ENCODE data around the gene SHISA7.

Gene SHISA7

DNA sequence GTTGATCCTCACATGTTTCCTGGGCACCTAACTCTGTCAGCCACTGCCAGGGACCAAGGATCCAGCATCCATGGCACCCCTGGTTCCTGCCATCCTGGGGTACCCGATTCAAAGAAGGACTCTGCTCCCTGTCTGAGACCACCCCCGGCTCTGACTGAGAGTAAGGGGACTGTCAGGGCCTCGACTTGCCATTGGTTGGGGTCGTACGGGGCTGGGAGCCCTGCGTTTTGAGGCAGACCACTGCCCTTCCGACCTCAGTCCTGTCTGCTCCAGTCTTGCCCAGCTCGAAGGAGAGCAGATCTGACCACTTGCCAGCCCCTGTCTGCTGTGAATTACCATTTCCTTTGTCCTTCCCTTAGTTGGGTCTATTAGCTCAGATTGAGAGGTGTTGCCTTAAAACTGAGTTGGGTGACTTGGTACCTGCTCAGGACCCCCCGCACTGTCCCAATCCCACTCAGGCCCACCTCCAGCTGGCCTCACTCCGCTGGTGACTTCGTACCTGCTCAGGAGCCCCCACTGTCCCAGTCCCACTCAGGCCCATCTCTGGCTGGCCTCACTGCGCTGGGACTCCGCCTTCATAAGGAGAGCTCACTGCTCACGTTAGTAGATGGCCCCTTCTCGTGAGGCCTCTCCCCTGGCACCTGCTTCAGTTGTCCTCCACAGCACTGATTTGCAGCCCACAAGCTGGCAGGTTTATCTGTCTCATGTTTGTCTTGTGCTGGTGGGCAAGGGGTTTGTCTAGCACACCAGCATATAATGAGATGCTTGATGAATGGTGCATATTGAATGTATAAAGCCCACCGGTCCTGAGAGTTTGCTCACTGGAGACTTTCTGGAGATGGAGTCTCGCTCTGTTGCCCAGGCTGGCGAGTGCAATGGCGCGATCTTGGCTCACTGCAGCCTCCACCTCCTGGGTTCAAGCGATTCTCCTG lies 53.4 kb downstream of the SHISA7 start:
- ATAC-seq (no peak), DNase-seq (no peak)

GRCh38 chr19:55387736-55388497 lies 55.2 kb downstream of the SHISA7 start:
- ATAC-seq, result no peak
- no peak for DNase-seq

- DNase-seq (no peak), ATAC-seq (no peak)
Measured at GRCh38 chr19:55386493-55386971, 56.6 kb downstream of the SHISA7 start.

- DNase-seq (peak; percentile 98), ATAC-seq (peak; percentile 63)
Measured at GRCh38 chr19:55385724-55386492, 57.2 kb downstream of the SHISA7 start, which contains the start of gene RPL28. RPL28 (plus strand) TSS chr19:55385932; CDS start chr19:55386358, 426 bp downstream.

- ATAC-seq, result peak; percentile 81
- peak; percentile 96 for DNase-seq
Measured at GRCh38 chr19:55384920-55385723, 58.0 kb downstream of the SHISA7 start.

DNA sequence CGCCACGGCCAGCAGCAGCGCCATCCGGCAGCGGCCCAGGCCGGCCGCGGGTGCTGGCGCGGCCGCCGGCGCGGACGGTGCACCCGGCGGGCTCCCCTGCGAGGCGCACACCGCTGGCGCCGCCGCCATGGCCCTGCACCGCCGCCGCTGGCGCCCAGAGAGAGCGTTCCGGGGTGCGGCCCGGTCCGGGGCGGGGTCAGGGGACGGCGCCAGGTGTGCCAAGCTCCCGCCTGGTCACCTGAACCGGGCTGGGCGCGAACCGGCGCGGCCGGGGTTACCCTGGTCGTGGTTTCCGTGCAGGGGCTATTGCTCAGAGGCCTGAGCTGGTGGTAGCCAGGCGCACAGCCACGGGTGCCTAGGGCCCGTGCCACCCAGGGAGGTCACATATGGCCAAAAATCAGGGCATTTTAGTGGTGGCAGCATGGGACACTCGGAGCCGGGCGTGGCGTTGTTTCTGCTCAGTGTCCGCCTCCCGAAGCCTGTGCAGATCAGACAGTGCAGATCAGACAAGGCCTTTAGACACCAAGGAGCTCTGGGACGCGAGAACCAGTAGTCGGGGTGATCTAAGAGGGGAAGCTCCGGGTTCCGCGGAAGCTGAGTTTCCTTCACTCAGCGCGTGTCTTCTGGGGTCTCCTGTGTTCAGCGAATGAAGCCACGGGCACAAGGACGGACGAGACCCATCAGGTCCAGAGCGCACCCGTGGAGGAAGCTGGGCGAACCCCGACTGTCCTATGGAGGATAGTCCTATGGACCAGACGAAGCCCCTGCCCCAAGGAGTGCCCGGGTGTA lies 58.8 kb downstream of the SHISA7 start, which contains the start of gene TMEM238:
Gene TMEM238 (minus strand): TSS at position 162 of the 789 bp plus-strand sequence. CDS start 33 bp downstream, at position 129.
- DNase-seq (peak; percentile 64), ATAC-seq (peak; percentile 4)

DNA sequence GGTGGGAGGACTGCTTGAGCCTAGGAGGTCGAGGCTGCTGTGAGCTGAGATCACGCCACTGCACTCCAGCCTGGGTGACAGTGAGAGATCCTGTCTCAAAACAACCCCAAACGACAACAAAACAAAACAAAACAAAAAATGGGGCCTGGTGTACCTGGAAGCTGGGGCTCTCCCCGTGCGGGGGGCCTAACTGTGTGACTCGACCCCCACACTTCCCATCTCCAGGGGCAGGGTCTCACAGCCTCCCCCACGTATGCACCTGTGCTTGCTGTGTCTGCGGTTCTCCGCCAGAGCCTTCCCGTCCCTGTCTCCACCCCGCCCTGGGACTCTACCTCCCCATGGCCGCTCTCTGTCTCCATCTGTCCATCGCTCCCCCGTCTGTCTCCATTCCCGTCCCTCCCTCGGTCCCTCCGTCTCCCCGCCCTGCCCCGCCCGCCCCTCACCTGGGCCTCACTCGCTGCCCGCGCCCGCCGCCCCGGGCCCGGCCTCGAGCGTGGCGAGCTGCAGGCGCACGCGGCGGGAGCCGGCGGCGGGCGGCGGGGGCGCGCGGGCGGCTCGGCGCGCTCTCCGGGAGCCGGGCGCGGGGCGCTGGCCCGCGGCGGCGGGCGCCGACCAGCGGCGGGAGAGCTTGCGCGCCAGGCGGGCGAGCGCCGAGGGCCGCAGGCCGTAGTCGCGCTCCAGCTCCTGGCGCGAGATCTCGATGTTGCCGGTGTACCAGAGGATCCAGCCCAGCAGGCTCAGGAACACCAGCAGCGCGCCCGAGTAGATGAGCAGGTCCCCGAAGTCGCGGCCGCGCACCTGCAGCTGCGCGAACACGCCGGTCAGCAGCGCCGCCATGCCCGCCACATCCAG lies 59.6 kb downstream of the SHISA7 start:
- peak; percentile 12 for ATAC-seq
- peak; percentile 62 for DNase-seq

- ATAC-seq, result no peak
- DNase-seq, result no peak
Measured at GRCh38 chr19:55382522-55383054, 60.5 kb downstream of the SHISA7 start.

DNA sequence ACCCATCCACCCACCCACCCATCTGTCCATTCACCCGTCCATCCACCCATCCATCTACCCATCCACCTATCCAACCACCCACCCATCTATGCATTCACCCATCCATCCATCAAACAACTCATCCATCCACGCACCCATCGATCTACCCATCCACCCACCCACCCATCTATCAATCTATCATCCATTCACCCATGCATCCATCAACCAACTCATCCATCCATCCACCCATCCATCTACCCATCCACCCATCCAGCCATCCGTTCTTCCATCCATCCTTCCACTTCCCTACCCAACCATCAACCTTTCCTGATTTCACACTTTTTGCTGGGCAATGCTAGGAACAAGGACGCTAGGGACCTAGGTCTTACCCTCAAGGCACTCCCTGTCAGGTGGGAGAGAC lies 61.1 kb downstream of the SHISA7 start:
- no peak for DNase-seq
- ATAC-seq, result no peak

GRCh38 chr19:55379174-55379573 lies 63.9 kb downstream of the SHISA7 start:
- DNase-seq, result no peak
- no peak for ATAC-seq

Measured in stimulated activated naive CD8-positive, alpha-beta T cell treated with anti-CD3 and anti-CD28 coated beads, Interleukin-15, Interleukin-2, amounts not matched to agents 100 U/mL and 50 U/mL, for 24 hours (primary cell).